ENCODE results near the gene ELMO3.

The ELMO3 gene, protein sequence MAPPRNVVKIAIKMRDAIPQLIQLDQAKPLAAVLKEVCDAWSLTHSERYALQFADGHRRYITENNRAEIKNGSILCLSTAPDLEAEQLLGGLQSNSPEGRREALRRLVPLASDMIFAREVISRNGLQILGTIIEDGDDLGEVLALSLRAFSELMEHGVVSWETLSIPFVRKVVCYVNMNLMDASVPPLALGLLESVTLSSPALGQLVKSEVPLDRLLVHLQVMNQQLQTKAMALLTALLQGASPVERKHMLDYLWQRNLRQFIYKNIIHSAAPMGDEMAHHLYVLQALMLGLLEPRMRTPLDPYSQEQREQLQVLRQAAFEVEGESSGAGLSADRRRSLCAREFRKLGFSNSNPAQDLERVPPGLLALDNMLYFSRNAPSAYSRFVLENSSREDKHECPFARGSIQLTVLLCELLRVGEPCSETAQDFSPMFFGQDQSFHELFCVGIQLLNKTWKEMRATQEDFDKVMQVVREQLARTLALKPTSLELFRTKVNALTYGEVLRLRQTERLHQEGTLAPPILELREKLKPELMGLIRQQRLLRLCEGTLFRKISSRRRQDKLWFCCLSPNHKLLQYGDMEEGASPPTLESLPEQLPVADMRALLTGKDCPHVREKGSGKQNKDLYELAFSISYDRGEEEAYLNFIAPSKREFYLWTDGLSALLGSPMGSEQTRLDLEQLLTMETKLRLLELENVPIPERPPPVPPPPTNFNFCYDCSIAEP

DNA sequence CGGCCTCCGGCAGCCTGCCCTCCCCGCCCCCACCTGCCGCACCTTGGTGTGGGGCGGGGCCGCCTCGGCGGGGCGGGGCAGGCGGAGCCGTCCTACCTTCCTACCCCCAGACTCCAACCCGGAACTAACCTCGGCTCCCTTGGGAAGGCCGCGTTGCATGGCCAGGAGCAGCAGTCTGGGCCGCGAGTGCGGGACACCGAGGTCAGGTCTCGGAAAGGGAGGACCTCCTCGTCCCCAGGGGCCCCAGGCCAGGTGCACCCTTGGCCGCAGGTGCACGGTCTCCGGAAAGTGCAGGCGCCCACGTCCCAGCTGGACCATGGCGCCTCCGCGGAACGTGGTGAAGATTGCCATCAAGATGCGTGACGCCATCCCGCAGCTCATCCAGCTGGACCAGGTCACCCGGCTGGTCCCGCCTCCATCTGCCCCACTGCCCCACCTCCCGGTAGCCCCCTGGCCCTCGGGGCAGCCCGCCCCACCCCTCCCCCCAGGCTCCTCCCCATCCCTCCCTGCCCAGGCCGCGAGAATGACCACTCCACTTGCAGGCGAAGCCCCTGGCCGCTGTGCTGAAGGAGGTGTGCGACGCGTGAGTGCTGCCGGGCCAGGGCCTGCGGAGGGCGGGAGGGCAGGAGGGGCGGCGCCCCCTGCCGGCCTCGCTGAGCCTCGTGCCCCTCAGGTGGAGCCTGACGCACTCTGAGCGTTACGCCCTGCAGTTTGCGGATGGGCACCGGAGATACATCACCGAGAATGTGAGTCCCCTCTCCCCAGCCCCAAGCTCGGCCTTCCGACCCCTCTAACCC, at the start of gene ELMO3:
ELMO3 (plus strand) TSS at position 121 of the 797 bp plus-strand sequence; CDS start at position 317, 196 bp downstream.
- ATAC-seq = no peak

GRCh38 chr16:67149276-67150046, 49.5 kb upstream of the ELMO3 start:
- ATAC-seq = no peak

DNA sequence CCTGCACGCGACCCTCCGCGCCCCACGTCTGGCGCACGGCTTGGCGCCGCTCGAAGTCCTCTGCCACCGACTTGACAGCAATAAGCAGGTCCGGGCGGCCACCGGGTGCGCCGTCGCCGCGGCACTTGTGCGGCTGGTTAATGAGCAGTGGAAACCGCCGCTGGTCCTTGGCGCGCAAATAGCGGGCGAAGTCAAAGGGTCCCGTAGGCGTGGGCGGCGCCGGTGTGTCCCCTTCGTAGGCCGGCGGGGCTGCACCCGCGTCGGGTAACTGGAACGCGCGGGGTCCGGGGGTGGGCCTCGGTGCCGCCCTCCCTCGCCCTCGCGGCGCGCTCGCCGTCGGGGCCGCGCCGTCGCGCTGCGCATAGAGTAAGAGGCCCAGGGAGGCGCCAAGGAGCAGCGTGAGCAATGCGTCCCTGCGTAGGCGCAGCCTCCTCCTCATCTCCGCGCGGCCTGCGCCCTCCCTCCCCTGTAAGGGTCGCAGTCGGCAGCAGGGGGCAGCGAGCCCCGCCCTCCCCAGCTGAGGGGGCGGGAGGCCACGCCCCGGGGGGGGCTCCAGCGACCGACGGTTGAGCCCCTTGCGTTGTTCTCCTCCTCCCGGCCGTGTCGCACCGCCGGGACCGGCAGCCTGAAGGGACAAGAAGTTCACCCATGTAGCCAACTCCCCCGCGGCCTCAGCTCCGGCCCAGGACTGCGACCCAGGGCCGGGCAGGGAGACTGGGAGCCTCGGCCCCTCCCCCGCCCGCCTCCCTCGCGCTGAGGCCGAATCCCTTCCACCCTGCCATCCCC, 48.7 kb upstream of the ELMO3 start:
- ATAC-seq = peak; percentile 69 to 74

DNA sequence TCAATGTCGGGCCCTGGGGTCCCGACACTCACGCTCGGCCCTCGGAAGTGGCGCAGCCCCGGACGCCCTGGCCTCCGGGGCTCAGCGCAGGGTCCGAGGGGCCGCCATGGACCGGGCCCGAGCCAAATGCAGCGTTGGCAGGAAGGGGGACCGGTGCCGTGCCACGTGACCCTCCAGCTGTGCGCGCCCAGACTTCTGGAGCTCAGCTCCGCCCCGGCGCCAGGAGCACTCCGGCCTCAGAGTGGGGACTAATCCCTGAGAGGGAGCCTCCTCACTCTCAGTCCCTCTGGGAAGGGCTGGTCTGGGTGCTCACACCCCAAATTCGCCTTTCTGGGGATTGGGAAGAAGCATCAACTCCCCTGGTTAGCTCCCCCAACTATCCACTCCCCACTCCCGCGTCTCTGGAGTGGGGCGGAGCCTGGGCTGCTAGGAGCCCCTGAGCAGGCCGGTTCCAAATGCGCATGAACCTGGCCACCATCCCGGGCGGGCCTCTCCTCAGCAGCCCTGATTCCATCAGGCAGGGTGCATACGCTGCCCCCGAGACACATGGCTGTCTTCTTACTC, 48.0 kb upstream of the ELMO3 start, which contains the start of gene B3GNT9:
B3GNT9 (minus strand) TSS at position 166 of the 564 bp plus-strand sequence. CDS start 513 bp downstream, outside the sequence.
- no peak for ATAC-seq

DNA sequence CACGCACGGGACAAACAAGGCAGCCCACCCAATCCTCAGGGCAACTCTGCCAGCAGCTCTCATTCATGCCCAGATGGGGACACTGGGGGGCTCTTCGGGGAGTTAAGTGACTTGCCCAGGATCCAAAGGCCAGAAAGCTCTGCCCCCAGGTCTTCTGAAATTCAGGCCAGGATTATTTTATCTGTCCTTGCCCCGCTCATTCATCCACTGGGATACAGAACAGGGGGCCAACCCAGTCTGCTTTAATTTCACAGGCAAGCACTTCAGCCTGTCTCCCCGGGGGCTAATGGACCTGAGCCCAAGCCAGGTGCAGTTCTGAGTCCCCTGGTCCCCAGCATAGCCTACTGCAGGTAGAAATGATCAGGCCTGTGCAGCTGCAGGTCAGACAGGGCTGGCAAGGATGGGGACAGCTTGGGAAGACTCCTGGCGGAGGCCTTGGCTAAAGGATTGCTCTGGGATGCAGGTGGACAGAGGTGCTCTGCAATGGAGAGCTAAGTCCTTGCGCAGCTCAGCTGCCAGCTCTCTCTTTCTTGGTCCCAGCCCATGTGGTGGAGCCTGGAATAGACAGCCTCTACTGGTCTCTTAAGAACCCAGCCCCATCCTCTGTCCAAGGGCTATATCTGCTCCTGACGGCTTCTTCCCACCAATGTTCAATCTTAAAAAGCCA, 47.4 kb upstream of the ELMO3 start:
- ATAC-seq = no peak

DNA sequence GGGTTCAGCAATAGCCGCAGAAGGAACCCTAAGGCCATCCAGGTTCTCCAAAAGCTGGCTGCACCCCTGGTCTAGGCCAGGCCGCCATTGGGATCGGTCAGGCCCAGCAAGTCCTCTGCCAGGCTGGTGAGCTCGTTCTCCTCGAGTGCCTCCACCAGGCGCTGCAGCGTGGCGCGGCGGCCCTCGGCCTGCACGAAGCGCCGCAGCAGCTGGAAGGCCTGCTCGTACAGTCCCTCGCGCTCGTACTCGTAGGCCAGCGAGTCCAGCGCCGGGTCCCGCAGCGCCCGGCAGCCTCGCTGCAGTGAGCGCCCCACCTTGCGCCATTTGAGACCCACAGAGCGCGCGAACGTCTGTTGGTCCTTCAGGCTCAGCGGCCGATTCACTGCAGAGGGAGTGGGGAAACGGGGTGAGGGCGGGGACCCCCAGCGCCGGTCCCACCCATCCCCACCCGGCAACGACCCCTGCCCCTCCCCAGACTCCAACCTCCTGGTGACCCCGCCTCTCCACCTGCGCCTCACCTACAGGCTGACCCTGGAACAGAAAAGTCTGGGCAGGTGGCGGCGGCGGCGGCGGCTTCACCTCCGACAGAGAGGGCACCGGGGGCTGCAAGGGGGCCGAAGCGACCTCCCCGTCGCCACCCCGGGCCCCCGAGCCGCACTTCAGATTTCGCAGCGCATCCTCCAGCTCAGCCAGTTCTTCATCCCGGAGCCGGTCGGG, 44.2 kb upstream of the ELMO3 start:
- ATAC-seq = no peak

GRCh38 chr16:67155295-67156142, 43.4 kb upstream of the ELMO3 start:
- ATAC-seq = peak; percentile 48 to 52

- no peak for ATAC-seq
Observed at GRCh38 chr16:67156143-67156844, 42.6 kb upstream of the ELMO3 start.

DNA sequence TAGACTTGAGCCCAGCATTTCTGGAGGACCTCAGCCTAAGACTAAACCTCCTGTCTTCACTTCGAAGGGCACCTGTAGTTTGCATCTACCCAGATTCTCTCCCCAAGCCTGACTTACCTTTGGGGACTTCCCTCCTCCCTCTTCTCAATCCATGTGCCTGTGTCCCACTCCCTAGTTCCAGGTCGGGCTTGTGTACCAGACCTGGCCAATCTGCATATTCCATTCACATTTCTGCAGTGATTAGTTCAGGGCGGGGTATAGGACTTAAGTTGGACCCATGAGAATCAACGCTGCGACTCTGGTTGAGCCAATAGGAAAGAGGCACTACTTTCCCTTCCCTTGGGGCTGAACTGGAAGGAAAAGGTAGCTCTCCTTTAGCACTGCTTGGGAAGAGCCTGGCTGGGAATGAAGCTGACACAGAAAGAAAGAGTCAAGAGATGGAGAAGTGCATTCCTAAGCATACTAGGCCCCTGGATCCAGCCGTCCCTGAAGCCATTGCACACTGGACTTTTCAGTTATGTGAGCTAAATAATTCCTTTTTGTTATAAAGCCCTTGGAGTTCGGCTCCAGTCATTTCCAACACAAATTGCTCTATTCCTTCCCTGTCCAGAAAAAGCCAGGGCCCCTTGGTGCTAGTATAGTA, 41.7 kb upstream of the ELMO3 start:
- no peak for ATAC-seq

DNA sequence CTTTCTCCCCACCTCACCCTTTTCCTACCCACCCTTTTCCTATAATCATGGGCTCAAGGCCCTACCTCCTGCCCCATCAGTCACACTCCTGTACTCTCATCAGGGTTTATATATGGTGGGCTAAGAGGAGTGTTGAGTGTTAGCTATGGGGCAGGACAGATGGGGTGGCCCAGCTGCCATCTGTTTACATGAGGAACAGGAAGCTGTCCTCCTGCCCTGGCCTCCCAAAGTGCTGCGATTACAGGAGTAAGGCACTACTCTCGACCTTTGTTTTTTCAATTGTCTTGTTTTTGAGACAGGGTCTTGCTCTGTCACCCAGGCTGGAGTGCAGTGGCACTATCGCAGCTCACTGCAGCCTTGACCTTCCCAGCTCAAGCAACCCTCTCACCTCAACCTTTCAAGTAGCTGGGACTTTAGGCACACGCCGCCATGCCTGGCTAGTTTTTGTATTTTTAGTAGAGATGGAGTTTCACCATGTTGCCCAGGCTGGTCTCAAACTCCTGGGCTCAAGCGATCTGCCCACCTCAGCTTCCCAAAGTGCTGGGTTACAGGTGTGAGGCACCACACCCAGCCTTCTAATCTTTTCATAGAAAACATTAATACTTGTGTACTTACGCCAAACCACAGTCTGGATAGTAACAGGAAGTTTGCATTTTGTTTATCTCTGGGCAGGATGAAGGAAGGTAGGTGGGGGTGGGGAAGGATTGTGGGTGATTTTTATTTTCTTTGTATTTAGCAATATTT, 40.9 kb upstream of the ELMO3 start:
- no peak for ATAC-seq

GRCh38 chr16:67158637-67159600, 40.0 kb upstream of the ELMO3 start:
- peak; percentile 36 to 42 for ATAC-seq

GRCh38 chr16:67161595-67162058, 37.3 kb upstream of the ELMO3 start:
- no peak for ATAC-seq

- ATAC-seq = no peak
Observed at GRCh38 chr16:67162506-67163163, 36.3 kb upstream of the ELMO3 start.

- ATAC-seq = no peak
Observed at GRCh38 chr16:67163164-67163998, 35.5 kb upstream of the ELMO3 start.
